Left ventricle myocardium inferior (tissue), 1 donor: ENCODE measurements around the gene MYMX. TPM values are rescaled to one million over a fixed set of nuclear protein-coding genes. Genes with fewer than 3 reads are reported as not detected.
A peak's percentile ranks its signal among the peaks of the same experiment; 100 is the strongest.

Source experiments
- DNase-seq: peaks from one replicate; pipeline ENCODE4 v3.0.0-alpha.2; 2020
- H3K27ac ChIP-seq: fragments of 200-600 bp; replicated peaks from 2 replicates; pipeline ENCODE4 v1.8.0; 2021
- H3K27me3 ChIP-seq: fragments of 200-600 bp; 2 replicates; pipeline ENCODE4 v1.8.0; 2021; ENCODE audit warnings: low read depth
- H3K36me3 ChIP-seq: fragments of 200-600 bp; 2 replicates; pipeline ENCODE4 v1.8.0; 2021
- H3K4me1 ChIP-seq: fragments of 200-600 bp; 2 replicates; pipeline ENCODE4 v1.8.0; 2021
- H3K4me3 ChIP-seq: fragments of 200-600 bp; 2 replicates; pipeline ENCODE4 v1.8.0; 2021; ENCODE audit warnings: mild to moderate bottlenecking, moderate library complexity
- H3K9me3 ChIP-seq: fragments of 200-600 bp; replicated peaks from 2 replicates; pipeline ENCODE4 v1.8.0; 2021
- CTCF ChIP-seq: fragments of 200-600 bp; IDR thresholded peaks from 2 replicates; pipeline ENCODE4 v1.8.0; 2021; ENCODE audit warnings: antibody characterized with exemption, mild to moderate bottlenecking, borderline replicate concordance
- intact Hi-C: fragments of 100-400 bp; cut with micrococcal nuclease; formaldehyde crosslinking; loops from one replicate; pipeline ENCODE4 v1.11.0; 2022
- total RNA-seq: library from RNA; stranded (reverse); fragmentation: NEBNext Ultra II Directional; extraction: Animal tissue kit (Norgen Biotek cat#: 25700); gene quantifications from one replicate; pipeline ENCODE4 v1.2.1, GENCODE V29; 2021
- donor health status: DM: no; HTN: yes; CAD: no; lungs with severe emphysema.

The MYMX gene
- total RNA-seq, 1 donor from 2014 or later = 0.36 TPM

GRCh38 chr6:44264154-44265006 is 47.7 kb downstream of the MYMX start:
- no peak for TF ChIP-seq CTCF
- Histone ChIP-seq H3K27me3 (peaks cover 14% of the 10 kb centered on the region), H3K4me3 (peak overlapping the region; percentile 81), H3K27ac (peak overlapping the region; percentile 82), H3K4me1 (peaks cover 34% of the 10 kb centered on the region), H3K9me3 (no peaks in the 10 kb centered on the region), H3K36me3 (peaks cover 9% of the 10 kb centered on the region)
- no peak for DNase-seq
- intact Hi-C loops = no loop called here

GRCh38 chr6:44265007-44265721 is 48.4 kb downstream of the MYMX start, which contains the start of gene NFKBIE:
Gene NFKBIE, minus strand, starts transcription at chr6:44265551. Its CDS starts 205 bp downstream, at chr6:44265346.
- peak; percentile 97 for DNase-seq
- peaks cover 2% of the 10 kb centered on the region for H3K36me3 ChIP-seq
- peaks cover 22% of the 10 kb centered on the region for H3K27me3 ChIP-seq
- intact Hi-C loops = no loop called here
- TF ChIP-seq CTCF = peak; percentile 36
- H3K27ac ChIP-seq = peak within 1 kb of the TSS; percentile 82
- H3K4me1 ChIP-seq = peaks cover 36% of the 10 kb centered on the region
- no peaks in the 10 kb centered on the region for H3K9me3 ChIP-seq
- peak within 1 kb of the TSS; percentile 81 for H3K4me3 ChIP-seq

GRCh38 chr6:44265722-44266233 is 49.1 kb downstream of the MYMX start:
- peak overlapping the region; percentile 82 for H3K27ac ChIP-seq
- H3K9me3 ChIP-seq = no peaks in the 10 kb centered on the region
- peak overlapping the region; percentile 81 for H3K4me3 ChIP-seq
- no peaks in the 10 kb centered on the region for H3K36me3 ChIP-seq
- no peak for TF ChIP-seq CTCF
- H3K27me3 ChIP-seq = peaks cover 28% of the 10 kb centered on the region
- no peak for DNase-seq
- intact Hi-C loops = no loop called here
- H3K4me1 ChIP-seq = peaks cover 39% of the 10 kb centered on the region

GRCh38 chr6:44266347-44266746 is 49.6 kb downstream of the MYMX start:
- DNase-seq = no peak
- Histone ChIP-seq H3K4me1 (peaks cover 39% of the 10 kb centered on the region), H3K4me3 (no peak overlapping the region), H3K27me3 (peaks cover 34% of the 10 kb centered on the region), H3K36me3 (no peaks in the 10 kb centered on the region), H3K27ac (no peak overlapping the region), H3K9me3 (no peaks in the 10 kb centered on the region)
- no peak for TF ChIP-seq CTCF
- intact Hi-C loops = no loop called here

- H3K27me3 ChIP-seq = peaks cover 43% of the 10 kb centered on the region
- no peaks in the 10 kb centered on the region for H3K36me3 ChIP-seq
- H3K4me1 ChIP-seq = peaks cover 39% of the 10 kb centered on the region
- H3K27ac ChIP-seq = no peak overlapping the region
- no peak for TF ChIP-seq CTCF
- no peaks in the 10 kb centered on the region for H3K9me3 ChIP-seq
- no peak for DNase-seq
- intact Hi-C loops = no loop called here
- no peak overlapping the region for H3K4me3 ChIP-seq
Measured at GRCh38 chr6:44267252-44267651, 50.5 kb downstream of the MYMX start.

Other genes with a start within 250 kb of the MYMX start
- 36.8 TPM for gene MRPL14, start 89.5 kb upstream of the MYMX start, total RNA-seq
- gene TMEM63B, start 89.4 kb upstream of the MYMX start, total RNA-seq = 37.2 TPM
- gene CAPN11, start 58.1 kb upstream of the MYMX start, total RNA-seq = 0.25 TPM
- gene SLC29A1, start 6.7 kb downstream of the MYMX start, total RNA-seq = 154 TPM
- 786 TPM for gene HSP90AB1, start 30.2 kb downstream of the MYMX start, total RNA-seq
- 20.2 TPM for gene SLC35B2, start 40.6 kb downstream of the MYMX start, total RNA-seq
- 2.1 TPM for gene NFKBIE, start 48.6 kb downstream of the MYMX start, total RNA-seq
- gene TMEM151B, start 53.5 kb downstream of the MYMX start, total RNA-seq = not detected
- gene AARS2, start 96.4 kb downstream of the MYMX start, total RNA-seq = 10.6 TPM
- gene SPATS1, start 125.7 kb downstream of the MYMX start, total RNA-seq = not detected
- gene CDC5L, start 170.8 kb downstream of the MYMX start, total RNA-seq = 20.0 TPM